ENCODE data around the gene TES.

DNA sequence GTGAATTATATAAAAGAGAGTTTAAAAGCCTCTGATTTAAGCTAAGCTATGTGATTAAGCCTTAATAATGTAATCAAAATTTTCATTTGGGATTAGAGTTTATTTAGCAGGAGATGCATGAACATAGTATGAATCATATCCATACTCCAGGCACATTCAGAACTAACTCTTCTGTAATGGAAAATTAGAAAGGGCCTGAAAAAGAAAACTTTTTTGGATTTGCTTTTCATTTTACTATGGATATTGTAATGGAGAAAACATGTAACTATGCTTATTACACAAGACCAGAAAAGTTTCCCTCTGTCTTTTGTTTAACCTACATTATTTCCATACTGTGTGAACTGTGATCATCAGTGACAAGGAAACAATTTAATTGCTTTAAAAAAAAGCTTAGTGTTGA is 22.0 kb downstream of the TES start:
- TF ChIP-seq POLR2A (IDR thresholded peaks at IDR 0.05), result no peak
- TF ChIP-seq, protein P1, sequence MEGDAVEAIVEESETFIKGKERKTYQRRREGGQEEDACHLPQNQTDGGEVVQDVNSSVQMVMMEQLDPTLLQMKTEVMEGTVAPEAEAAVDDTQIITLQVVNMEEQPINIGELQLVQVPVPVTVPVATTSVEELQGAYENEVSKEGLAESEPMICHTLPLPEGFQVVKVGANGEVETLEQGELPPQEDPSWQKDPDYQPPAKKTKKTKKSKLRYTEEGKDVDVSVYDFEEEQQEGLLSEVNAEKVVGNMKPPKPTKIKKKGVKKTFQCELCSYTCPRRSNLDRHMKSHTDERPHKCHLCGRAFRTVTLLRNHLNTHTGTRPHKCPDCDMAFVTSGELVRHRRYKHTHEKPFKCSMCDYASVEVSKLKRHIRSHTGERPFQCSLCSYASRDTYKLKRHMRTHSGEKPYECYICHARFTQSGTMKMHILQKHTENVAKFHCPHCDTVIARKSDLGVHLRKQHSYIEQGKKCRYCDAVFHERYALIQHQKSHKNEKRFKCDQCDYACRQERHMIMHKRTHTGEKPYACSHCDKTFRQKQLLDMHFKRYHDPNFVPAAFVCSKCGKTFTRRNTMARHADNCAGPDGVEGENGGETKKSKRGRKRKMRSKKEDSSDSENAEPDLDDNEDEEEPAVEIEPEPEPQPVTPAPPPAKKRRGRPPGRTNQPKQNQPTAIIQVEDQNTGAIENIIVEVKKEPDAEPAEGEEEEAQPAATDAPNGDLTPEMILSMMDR (IDR thresholded peaks at IDR 0.05), result no peak

All from body of pancreas (tissue), 4 donors.